Measurements from ENCODE around the gene RASSF8.

- TF ChIP-seq EZH2 (IDR thresholded peaks at IDR 0.05) (no peak), CTCF (IDR thresholded peaks at IDR 0.05) (no peak), EZH2phosphoT487 (IDR thresholded peaks at IDR 0.05) (no peak)
These were observed 29.3 kb upstream of the RASSF8 start for GRCh38 chr12:25929142-25929541.
